ENCODE results near the gene VPS25.

The VPS25 gene

DNA sequence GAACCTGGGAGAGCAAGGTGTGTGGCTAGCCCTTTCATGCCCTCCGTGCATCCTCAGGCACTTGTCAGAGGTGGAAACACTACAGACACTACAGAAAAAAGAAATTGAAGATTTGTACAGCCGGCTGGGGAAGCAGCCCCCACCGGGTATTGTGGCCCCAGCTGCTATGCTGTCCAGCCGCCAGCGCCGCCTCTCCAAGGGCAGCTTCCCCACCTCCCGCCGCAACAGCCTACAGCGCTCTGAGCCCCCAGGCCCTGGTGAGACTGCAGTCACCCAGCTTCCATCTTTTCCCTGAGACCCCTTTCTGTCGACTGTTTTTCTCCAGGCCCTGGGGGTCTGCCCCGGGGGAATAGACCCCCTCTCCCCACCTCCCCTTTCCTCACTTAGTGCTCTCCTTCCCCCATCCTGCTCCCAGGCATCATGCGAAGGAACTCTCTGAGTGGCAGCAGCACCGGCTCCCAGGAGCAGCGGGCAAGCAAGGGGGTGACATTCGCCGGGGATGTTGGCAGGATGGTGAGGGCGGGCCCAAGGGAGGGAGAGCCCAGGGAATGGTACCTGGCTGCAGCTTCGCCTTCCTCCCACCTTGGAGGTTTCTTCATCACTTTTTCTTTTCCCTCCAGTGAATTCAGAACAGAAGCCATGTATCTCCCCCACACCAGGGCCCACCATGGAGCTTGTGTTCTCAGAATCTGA is 23.0 kb downstream of the VPS25 start:
- no peak for DNase-seq

DNA sequence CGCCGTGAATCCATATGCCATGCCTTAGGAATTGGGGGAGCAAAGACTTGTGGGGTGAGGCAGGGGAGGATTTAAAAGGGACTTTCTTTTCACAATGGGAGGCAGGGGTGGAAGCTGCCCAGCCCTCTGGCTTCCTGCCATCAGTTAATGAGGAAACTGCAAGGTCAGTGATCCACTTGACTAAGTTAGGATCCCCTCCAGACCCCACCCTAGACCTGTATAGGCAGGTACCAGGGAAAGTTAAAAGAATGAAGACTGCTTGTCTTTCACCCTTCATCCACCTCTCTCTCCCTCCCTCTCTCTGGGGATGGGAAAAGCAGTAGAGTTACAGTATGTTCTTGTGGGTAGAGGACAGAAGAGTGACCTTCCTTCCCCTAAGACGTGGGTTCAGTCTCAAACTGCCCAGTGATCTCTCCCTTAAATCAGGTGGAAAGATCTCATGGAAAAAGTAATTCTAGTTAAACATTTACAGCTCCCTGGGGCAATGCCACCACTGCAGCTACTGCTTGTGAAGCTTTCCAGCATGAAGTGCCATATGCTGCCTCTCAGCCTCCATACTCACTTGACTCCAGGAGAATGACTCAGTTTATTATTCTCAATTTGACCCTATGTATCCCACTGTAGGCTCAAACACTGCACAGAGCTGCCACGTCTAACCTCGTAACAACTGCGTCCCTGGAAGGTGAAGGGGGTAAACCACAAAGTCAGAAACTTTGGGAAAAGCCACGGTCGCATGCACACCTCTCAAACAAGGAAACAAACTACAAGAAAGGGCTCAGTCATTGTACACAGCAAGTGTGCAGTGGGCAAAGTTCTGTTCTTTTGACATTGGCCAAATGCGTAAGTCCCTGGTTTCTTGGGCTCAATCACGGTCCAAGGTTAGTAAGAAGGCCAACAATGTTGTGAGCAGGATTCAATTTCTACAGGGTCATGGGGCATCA is 24.1 kb downstream of the VPS25 start:
- no peak for DNase-seq

DNA sequence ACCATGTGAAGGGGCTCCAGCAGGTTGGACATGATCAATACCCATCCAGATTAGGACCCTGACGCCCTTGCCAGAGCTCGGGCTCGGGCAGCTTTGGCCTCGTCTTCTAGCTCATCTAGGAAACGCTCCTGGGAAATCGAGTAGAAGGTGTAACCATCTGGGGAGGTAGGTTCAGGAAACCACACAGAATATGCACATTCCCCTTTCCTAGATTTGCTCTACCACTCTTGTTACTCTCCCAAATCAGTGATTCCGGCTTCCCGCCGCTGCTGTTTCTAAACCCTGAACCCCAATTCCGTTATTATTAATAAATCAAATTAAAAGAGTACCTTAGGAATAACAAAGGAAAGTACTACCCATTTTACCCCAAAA is 24.7 kb downstream of the VPS25 start:
- no peak for DNase-seq

DNA sequence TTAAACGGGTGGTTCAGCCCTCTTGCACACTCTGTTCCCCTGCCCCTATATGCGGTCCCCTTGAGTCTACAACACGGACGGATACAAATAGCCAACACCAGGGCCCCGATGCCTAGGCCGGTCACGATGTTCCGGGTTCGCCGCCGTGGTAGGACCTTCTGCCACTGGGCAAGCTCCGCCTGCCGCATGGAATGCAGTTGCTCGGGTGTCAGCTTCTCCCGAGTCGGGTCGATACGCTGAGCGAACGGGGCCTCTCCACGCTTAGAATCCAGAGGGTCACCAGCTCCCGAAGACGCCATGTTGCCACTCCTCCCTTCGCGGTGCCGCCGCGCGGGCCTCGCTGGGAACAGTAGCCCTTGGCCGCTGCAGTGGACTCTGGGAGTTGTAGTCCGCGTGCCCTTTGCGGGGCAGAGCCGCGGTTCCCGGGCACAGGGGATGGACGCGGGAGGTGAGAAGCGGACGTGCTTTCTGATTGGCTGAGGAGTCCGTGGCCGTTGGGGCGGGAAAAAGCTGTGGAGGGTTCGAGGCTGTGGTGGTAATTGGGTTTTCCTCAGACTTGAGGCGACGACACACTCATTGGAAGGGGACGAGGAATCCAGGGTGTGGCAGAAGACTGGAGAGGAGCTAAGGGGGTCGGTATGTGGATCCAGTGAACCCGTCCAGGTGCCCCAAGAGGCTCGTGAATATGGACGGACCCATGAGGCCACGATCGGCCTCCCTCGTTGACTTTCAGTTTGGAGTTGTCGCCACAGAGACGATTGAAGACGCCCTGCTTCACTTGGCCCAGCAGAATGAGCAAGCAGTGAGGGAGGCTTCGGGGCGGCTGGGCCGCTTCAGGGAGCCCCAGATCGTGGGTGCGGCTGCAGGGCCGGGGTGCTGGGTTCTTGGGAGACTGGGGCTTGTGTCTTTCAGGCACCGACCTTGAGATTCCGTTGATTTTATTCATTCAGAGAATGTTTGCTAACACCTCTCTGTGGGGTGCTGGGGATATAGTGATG is 25.4 kb downstream of the VPS25 start, which contains the start of the genes CNTD1 and COA3:
Gene CNTD1, plus strand, starts transcription at position 479 of the 998 bp plus-strand sequence. Its CDS starts 207 bp downstream, at position 686.
Gene COA3, minus strand, starts transcription at position 322 of the 998 bp plus-strand sequence. Its CDS starts 23 bp downstream, at position 299.
- no peak for DNase-seq

DNA sequence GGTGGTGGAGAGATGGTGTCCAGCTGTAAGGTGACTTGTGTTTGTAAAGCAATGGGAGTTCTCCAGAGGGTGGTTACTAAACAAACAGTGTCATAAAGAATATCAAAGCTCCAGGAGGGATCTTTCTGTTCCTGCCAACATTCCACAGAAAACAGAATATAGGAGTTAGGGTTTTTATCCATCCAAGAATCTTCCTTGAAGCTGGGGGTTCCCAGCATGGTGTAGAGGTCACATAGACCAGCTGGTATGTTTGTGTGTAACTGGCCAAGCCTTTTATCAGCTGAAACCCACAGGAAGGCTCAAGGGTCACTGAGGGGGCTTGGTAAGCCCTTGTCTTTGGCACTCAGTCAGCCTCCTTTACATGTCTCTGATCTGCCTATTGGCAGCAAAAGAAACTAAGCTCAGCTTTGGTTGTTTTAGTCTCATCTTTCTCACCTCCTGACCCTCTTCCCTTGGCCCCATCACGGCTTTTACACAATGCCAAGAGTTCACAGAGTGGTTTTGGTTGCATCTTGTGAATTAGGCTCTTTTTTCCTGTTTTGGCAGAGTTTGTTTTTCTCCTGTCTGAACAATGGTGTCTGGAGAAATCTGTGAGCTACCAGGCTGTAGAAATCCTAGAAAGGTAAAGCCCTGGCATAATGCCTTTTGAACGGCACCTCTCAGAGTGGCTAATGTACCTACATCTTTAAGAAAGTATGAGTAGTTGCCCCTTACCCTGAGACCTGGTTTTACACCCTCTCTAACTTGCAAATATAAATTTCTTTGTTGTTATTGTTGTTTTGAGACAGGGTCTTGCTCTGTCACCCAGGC is 30.0 kb downstream of the VPS25 start:
- no peak for DNase-seq

DNA sequence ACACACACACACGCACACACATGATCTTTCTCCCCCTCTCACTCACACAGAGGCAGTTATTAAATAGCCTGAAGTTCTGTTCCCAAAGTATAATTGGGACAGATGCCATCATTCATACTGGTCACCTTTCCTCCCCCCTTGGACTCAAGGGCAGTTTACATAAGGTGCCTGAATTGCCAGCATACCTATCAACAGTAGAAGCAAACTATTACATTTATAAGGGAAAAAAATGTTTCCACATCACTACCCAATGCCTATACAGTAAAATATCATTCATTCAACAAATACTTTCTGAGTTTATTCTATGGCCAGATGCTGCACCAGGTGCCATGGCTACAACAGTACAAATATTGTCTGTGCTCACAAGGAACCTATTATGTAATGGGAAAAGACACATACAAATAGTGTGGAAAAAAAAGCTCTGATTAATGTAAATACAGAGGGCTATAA is 31.7 kb downstream of the VPS25 start:
- no peak for DNase-seq

DNA sequence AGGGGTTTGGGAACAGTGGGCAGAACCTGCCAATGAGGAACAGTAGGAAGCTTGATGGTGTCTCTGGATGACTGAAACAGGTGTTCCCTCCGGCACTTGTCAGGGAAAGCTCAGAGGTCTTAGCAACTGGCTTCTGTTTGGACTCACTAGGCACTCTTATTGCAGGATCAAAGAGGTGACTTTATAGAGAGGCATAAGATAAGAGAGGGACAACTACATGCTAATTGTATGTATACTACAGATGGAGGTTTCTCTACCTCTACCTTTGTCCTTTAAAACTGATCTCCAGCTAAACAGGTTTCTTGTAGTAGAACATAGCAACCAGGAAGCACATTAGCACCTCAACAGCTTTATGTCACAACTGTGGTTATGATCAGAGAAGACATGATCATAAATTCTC is 33.0 kb downstream of the VPS25 start:
- DNase-seq = no peak

DNA sequence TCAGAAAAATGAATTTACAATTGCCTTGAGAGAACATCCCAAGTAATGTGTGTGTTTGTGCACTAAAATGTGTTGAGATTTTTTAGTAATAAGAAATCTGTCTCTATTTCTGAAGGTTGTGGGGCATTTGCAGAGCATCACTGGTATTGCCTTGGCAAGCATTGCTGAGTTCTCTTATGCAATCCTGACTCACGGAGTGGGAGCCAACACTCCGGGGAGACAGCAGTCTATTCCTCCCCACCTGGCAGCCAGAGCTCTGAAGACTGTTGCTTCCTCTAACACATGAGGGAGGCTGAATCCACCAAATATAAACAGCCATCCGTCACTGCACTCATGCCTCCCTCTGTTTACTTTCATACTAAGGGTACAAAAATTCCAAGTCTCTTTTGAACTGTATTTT is 36.0 kb downstream of the VPS25 start:
- DNase-seq = no peak

DNA sequence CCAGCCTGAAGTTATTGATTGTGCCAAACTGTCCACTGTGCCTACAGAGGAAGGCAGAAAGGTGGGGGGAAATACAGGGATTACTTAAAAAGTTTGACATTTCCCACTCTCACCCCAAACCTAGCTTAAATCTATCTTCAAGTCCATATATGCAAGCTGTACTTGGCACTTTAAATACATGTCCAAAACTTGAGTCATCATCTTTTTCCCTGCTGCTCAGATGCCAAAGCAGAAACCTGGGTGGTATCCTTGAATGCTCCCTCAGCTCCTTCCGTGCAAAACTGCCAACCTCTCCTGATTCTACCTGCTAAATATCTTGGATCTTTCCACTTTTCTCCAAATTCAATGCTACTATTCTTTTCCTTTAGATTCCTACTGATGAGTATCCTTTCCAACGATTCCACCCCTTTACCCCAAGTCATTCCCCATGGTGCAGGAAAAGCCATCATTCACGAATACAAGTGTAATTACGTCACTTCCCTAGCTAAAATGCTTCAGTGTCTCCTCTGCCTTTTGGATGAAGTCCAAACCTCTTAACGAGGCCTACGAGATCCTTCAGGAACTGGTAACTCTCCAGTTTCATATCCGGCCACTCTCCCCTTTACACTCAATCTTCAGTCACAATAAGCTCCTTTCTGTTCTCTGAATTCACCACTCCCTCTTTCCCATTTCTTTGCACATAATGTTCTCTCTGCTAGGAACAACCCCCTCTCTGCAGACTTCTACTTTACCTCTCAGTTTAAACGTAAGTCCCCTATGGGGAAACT is 41.6 kb downstream of the VPS25 start:
- DNase-seq = no peak

DNA sequence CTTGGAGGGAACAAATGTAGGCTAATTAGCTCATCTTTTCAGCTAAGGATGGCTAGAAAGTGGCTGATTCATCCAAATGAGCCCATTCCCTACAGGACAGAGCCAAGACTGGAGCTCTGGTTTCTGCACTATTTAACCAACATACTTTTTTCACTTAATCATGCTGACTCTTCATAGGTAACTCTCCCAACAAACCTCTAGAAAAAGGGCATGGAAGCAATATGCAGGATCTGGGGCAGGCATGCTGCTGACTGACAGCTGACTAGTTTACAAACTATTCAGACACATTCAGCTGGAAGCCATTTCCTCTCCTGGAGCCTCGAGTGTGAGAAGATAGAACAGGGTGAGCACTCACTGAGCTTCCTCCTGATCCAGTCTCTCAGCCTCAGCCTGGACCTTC is 44.6 kb downstream of the VPS25 start:
- no peak for DNase-seq

DNA sequence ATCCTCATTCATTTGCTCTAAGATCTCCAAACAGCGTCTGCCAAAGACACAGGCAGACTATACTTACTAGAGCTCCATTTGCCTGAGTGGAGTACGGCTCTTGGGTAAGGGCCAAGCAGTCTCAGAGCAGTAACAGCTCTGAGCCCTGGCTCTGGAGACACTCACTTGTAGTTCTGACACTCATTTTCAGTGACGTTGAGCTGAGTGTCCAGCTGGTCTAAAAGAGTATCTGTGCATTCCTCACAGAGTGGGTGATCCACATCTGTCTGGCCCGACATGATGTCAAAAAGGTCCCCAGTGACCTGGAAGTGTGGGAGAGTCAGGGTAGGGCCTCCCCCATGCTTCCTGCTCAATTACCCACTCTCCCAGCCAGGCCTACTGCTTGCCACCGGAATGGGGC is 45.1 kb downstream of the VPS25 start:
- DNase-seq = no peak

DNA sequence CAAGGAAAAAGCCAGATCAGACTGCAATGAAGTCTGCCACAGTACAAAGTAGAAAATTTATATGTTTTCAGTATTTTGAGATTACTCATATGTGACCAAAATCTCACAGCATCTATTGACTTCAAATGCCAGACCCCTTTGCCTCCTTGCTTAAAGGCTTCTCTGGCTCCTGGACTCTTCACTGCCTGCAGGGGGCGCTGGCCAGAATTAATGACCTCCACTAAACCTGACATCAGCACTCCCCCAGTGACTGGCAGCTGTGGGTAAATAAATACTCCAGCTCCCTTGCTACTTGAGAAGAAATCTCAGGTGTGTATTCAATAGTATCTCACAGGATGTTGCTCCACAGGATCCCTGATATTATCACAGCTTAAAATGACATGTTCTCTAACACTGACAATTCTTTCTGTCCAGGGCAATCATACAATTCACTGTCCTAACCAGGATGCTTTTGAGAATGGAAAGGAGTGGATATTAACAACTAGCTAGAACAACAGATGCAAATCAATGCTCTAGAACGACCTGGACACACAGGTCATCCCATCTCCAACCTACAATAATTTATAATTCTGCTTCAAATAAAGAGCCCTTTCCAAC is 46.8 kb downstream of the VPS25 start:
- no peak for DNase-seq

DNA sequence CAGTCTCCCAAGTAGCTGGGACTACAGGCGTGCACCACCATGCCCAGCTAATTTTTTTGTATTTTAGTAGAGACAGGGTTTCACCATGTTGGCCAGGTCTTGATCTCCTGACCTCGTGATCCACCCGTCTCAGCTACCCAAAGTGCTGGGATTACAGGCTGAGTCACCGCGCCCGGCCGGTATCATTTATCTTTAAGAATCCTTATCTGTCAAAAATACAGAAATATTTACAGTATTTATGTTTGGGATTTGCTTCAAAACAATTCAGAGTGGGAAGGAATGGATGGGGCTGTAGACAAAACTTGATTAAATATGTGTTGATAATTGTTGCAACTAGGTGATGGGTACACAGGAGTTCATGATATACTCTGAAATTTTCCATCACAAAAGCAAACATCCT is 47.9 kb downstream of the VPS25 start:
- DNase-seq = no peak

DNA sequence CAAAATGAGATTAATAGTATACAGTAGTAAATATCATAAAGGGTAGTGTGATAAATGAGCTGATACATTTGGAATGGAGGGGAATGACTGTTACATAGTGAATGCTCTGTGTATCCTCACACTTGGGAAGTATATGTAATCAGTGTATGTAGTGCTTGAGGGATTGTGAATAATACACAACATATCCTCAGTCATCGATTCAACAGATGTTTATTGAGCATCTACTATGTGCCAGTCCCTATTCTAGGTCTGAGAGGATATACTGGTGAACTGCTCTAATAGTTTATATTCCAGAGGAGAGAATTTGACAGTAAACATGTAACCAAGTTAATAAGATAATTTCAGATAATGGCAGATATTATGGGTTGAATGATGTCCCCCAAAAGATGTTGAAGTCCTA is 54.2 kb downstream of the VPS25 start:
- no peak for DNase-seq

Data from SIG-M5 (cell line).